OCI-LY7 (cell line): ENCODE results near the gene GPRC5C.

Experiments
- EZH2phosphoT487 ChIP-seq: fragments of 200-600 bp; sonication (generic); IDR thresholded peaks from 2 replicates; pipeline ENCODE4 v1.6.1; 2018; ENCODE audit warnings: low read depth, borderline replicate concordance, mild to moderate bottlenecking, mixed run types, antibody characterized with exemption, low read length, moderate library complexity, mixed read lengths
- TF ChIP-seq, protein P1 (sequence below): fragments of 200-600 bp; sonication (generic); conservative IDR thresholded peaks from 2 replicates; pipeline ENCODE4 v1.5.1; 2014; ENCODE audit warnings: mild to moderate bottlenecking, antibody characterized with exemption, low read length, moderate library complexity, mixed read lengths

DNA sequence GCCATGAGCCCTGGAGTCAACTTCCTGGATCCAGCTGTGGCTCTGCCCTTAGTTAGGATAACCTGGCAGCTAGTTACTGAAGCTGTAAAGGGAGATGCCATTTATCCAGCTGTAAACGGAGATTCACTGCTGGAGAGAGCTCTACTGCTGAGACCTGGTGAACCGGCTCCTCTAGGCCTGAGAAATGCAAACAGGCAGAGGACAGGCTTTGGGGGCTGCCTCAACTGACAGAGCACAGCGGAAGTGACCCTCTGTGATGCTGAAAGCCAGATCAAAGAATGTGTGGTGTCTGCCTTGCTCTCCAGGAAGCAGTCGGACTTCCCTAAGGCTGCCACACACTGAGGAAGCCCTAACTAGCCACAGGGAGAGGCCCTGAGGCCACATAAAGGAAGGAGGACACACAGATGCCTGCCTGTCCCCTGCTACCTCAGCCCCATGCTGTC is 21.9 kb upstream of the GPRC5C start:
- TF ChIP-seq, protein P1, sequence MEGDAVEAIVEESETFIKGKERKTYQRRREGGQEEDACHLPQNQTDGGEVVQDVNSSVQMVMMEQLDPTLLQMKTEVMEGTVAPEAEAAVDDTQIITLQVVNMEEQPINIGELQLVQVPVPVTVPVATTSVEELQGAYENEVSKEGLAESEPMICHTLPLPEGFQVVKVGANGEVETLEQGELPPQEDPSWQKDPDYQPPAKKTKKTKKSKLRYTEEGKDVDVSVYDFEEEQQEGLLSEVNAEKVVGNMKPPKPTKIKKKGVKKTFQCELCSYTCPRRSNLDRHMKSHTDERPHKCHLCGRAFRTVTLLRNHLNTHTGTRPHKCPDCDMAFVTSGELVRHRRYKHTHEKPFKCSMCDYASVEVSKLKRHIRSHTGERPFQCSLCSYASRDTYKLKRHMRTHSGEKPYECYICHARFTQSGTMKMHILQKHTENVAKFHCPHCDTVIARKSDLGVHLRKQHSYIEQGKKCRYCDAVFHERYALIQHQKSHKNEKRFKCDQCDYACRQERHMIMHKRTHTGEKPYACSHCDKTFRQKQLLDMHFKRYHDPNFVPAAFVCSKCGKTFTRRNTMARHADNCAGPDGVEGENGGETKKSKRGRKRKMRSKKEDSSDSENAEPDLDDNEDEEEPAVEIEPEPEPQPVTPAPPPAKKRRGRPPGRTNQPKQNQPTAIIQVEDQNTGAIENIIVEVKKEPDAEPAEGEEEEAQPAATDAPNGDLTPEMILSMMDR, result no peak
- no peak for TF ChIP-seq EZH2phosphoT487
